ENCODE results near the gene ELP2.
"Not testable (repeated sequence)": the region's sequence is repeated elsewhere in the genome, so short reads cannot be mapped to it uniquely, and the experiment has no call there.

ELP2 gene

DNA sequence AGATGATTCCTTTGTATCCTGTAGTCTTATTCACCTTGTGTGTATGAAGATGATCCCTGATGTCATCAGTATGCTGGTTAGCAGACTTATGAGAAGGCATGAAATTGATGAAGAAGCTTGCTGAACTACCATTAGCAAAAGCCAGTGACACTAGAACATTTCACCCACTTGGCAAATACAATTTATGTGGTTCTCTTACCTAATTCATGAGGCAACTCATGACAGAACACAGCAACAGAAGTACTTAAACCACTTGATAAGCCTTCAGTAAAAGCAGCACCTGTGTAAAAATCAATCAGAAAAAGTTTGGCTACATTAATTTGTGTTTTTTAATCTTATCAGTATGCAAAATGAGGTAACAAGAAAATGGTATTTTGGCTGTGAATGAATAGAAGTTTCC lies 17.4 kb upstream of the ELP2 start:
- Histone ChIP-seq H3K36me3 (peaks cover 57% of the 10 kb centered on the region), H3K27ac (no peak overlapping the region)
- TF ChIP-seq, protein P1, sequence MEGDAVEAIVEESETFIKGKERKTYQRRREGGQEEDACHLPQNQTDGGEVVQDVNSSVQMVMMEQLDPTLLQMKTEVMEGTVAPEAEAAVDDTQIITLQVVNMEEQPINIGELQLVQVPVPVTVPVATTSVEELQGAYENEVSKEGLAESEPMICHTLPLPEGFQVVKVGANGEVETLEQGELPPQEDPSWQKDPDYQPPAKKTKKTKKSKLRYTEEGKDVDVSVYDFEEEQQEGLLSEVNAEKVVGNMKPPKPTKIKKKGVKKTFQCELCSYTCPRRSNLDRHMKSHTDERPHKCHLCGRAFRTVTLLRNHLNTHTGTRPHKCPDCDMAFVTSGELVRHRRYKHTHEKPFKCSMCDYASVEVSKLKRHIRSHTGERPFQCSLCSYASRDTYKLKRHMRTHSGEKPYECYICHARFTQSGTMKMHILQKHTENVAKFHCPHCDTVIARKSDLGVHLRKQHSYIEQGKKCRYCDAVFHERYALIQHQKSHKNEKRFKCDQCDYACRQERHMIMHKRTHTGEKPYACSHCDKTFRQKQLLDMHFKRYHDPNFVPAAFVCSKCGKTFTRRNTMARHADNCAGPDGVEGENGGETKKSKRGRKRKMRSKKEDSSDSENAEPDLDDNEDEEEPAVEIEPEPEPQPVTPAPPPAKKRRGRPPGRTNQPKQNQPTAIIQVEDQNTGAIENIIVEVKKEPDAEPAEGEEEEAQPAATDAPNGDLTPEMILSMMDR (IDR thresholded peaks at IDR 0.05; ENCODE audit: low read depth, low read length): no peak

GRCh38 chr18:36114251-36114650 lies 15.4 kb upstream of the ELP2 start:
- H3K9me3 ChIP-seq (ENCODE audit: severe bottlenecking): no peaks in the 10 kb centered on the region
- H3K36me3 ChIP-seq: peaks cover 59% of the 10 kb centered on the region
- no peak overlapping the region for H3K4me3 ChIP-seq (ENCODE audit: low read depth, low read length)
- H3K27me3 ChIP-seq (ENCODE audit: insufficient read depth, low read depth, severe bottlenecking): no peaks in the 10 kb centered on the region
- H3K27ac ChIP-seq: no peak overlapping the region
- no peak for DNase-seq
- TF ChIP-seq, protein P1 (IDR thresholded peaks at IDR 0.05; ENCODE audit: low read depth, low read length): no peak

More for the DNA sequence above, 17.4 kb upstream of the ELP2 start:
- no peaks in the 10 kb centered on the region for H3K9me3 ChIP-seq (ENCODE audit: severe bottlenecking)
- no peak overlapping the region for H3K4me3 ChIP-seq (ENCODE audit: low read depth, low read length)
- H3K27me3 ChIP-seq (ENCODE audit: insufficient read depth, low read depth, severe bottlenecking): no peaks in the 10 kb centered on the region
- no peak for DNase-seq

DNA sequence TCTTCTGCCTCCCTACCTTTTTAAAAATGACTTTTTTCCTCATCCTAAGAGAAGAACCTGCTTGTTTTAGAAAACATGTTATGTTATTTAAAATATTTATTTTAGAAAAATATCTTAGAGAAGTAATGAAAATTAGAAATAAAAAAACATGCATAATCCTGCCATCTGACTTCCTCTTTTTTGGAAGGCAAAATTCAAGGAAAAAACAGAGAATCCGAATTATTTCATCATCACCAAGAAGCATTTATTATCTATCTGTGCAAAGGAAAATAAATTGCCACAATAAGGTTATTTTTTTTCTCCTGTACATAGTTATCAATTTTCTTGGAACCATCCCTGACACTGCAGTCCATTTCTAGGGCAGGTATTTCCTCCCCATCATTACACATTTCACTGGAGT lies 15.0 kb upstream of the ELP2 start:
- Histone ChIP-seq H3K4me3 (ENCODE audit: low read depth, low read length) (no peak overlapping the region), H3K36me3 (peaks cover 60% of the 10 kb centered on the region), H3K27me3 (ENCODE audit: insufficient read depth, low read depth, severe bottlenecking) (no peaks in the 10 kb centered on the region)

GRCh38 chr18:36116771-36117170 lies 12.9 kb upstream of the ELP2 start:
- peaks cover 70% of the 10 kb centered on the region for H3K36me3 ChIP-seq
- H3K27me3 ChIP-seq (ENCODE audit: insufficient read depth, low read depth, severe bottlenecking); H3K27ac ChIP-seq; H3K4me3 ChIP-seq (ENCODE audit: low read depth, low read length); DNase-seq; H3K9me3 ChIP-seq (ENCODE audit: severe bottlenecking): not testable (repeated sequence)

More for the DNA sequence above, 15.0 kb upstream of the ELP2 start:
- TF ChIP-seq, protein P1 (IDR thresholded peaks at IDR 0.05; ENCODE audit: low read depth, low read length): no peak
- H3K9me3 ChIP-seq (ENCODE audit: severe bottlenecking): no peaks in the 10 kb centered on the region
- no peak overlapping the region for H3K27ac ChIP-seq
- DNase-seq: no peak

DNA sequence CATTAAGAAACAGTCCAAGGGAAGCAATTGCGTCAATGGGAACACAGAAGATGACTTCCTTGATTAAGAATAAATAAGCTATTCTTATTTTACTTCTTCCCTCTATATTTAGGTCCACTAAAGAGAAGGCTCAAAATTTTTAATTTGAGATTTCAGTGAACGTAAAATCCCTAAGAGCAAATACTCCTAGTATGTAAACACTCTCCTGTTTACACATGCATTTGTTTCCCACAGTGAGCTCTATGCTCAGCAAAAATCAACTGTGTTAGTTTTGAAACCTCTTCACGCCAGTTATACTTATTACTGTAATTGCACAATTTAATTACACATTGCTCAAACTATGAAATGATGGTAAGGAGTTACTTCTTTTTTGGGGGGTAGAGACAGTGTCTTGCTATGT lies 9.4 kb upstream of the ELP2 start:
- Histone ChIP-seq H3K4me3 (ENCODE audit: low read depth, low read length) (no peak overlapping the region), H3K36me3 (peaks cover 70% of the 10 kb centered on the region), H3K9me3 (ENCODE audit: severe bottlenecking) (no peaks in the 10 kb centered on the region), H3K27ac (no peak overlapping the region), H3K27me3 (ENCODE audit: insufficient read depth, low read depth, severe bottlenecking) (no peaks in the 10 kb centered on the region)
- DNase-seq: no peak
- TF ChIP-seq, protein P1 (IDR thresholded peaks at IDR 0.05; ENCODE audit: low read depth, low read length): no peak

- Histone ChIP-seq H3K4me3 (ENCODE audit: low read depth, low read length) (no peak overlapping the region), H3K27ac (no peak overlapping the region), H3K36me3 (peaks cover 67% of the 10 kb centered on the region), H3K9me3 (ENCODE audit: severe bottlenecking) (no peaks in the 10 kb centered on the region), H3K27me3 (ENCODE audit: insufficient read depth, low read depth, severe bottlenecking) (no peaks in the 10 kb centered on the region)
- TF ChIP-seq, protein P1 (IDR thresholded peaks at IDR 0.05; ENCODE audit: low read depth, low read length): no peak
- DNase-seq: no peak
These were observed 4.9 kb upstream of the ELP2 start for GRCh38 chr18:36124841-36125240.

All from WERI-Rb-1 (cell line).